Occipital lobe (tissue), 3 donors: ENCODE data around the gene STX1A. TPM values are rescaled to one million over a fixed set of nuclear protein-coding genes. Genes with fewer than 3 reads are reported as not detected.

ENCODE experiments used
- DNase-seq: peaks from one replicate; lab custom pipeline; 2025; lab: John Stamatoyannopoulos, UW
- small RNA-seq: library from RNA; depleted of rRNA; stranded (forward); fragments of <200 nt; gene quantifications from one replicate; pipeline ENCODE3, GENCODE V24; 2014
- total RNA-seq: library from RNA; depleted of rRNA; stranded (reverse); fragments of >200 nt; gene quantifications from one replicate; pipeline ENCODE4 v1.2.3, GENCODE V29; 2014

Gene STX1A
- total RNA-seq, 1 donor from 2014 or later = 49.8 TPM

GRCh38 chr7:73652541-73652949 lies 66.9 kb downstream of the STX1A start:
- DNase-seq = no peak

DNA sequence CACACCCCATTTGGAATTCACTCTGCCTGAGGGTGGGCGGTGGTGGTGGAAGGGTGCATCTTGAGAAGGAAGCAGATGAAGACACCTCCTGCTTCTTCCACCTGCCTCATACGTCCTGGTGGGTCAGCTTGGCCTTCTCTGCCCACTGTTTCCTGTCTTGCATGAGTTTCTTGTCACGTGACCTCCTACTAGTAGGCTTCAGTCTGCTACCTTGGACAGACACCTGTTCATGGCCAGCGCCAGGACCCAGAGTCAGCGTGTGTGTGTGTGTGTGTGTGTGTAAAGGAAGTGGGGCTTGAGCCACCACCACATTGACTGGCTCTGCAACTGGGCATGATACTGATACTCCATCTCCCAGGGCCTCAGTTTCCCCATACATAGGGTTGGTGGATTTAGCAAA lies 68.9 kb downstream of the STX1A start:
- DNase-seq = no peak

- DNase-seq = no peak
Measured at GRCh38 chr7:73649576-73649975, 69.9 kb downstream of the STX1A start.

Small RNAs within 50 kb of the gene (small RNA-seq; reads per million reads assigned to genes)
- gene MIR4284 (not detected), gene RN7SL265P (not detected)

Other genes starting within 250 kb of the STX1A start
- gene BAZ1B, start 197.4 kb downstream of the STX1A start, total RNA-seq = 53.0 TPM
- 9.4 TPM for gene BCL7B, start 162.0 kb downstream of the STX1A start, total RNA-seq
- gene TBL2, start 141.1 kb downstream of the STX1A start, total RNA-seq = 22.5 TPM
- not detected for gene MLXIPL, start 95.1 kb downstream of the STX1A start, total RNA-seq
- 21.5 TPM for gene VPS37D, start 51.8 kb downstream of the STX1A start, total RNA-seq
- gene DNAJC30, start 36.2 kb downstream of the STX1A start, total RNA-seq = 3.1 TPM
- gene BUD23, start 36.1 kb downstream of the STX1A start, total RNA-seq = 23.7 TPM
- 4.2 TPM for gene ABHD11, start 19.1 kb upstream of the STX1A start, total RNA-seq
- not detected for gene CLDN3, start 50.6 kb upstream of the STX1A start, total RNA-seq
- gene CLDN4, start 111.3 kb upstream of the STX1A start, total RNA-seq = 0.31 TPM
- 0.78 TPM for gene METTL27, start 122.8 kb upstream of the STX1A start, total RNA-seq
- not detected for gene TMEM270, start 141.5 kb upstream of the STX1A start, total RNA-seq